ENCODE measurements around the gene GPC5. TPM values are rescaled to one million over a fixed set of nuclear protein-coding genes. Genes with fewer than 3 reads are reported as not detected.

GPC5 gene
- total RNA-seq, 2 experiments from 2014 or later: not detected

DNA sequence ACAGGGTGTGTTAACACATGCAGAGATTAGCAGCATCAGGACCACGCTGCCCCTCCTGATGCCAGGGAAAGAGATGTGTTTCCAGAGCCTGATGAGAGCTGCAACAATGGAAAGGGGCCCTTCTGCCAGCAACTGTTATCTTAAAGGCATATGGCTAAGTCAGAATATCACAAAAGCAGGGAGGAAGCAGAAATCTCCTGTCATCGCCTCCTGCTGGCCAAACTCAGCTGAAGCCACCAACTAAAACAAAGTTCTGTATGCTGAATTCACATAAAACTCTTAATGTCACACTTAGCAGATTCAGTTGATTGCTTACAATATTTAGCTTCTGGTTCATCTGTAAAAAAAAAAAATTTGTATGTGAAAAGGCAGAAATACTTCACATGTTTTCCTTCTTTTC lies 178.2 kb downstream of the GPC5 start:
- H3K27ac Mint-ChIP-seq: no peak overlapping the region
- CTCF ChIA-PET: no interaction called here
- DNase-seq (no peak), ATAC-seq (no peak)
- no peak overlapping the region for H3K4me3 Mint-ChIP-seq
- H3K27me3 Mint-ChIP-seq: no peaks in the 10 kb centered on the region
- no peaks in the 10 kb centered on the region for H3K4me1 Mint-ChIP-seq
- peaks cover 3% of the 10 kb centered on the region for H3K9me3 Mint-ChIP-seq (ENCODE audit: low read depth)
- no peaks in the 10 kb centered on the region for H3K36me3 Mint-ChIP-seq

- Mint-ChIP-seq H3K36me3 (no peaks in the 10 kb centered on the region), H3K27ac (no peak overlapping the region), H3K4me3 (no peak overlapping the region), H3K27me3 (no peaks in the 10 kb centered on the region), H3K4me1 (no peaks in the 10 kb centered on the region), H3K9me3 (ENCODE audit: low read depth) (peaks cover 3% of the 10 kb centered on the region)
- ATAC-seq (no peak), DNase-seq (no peak)
- CTCF ChIA-PET: no interaction called here
Observed at GRCh38 chr13:91579320-91579719, 180.9 kb downstream of the GPC5 start.

DNA sequence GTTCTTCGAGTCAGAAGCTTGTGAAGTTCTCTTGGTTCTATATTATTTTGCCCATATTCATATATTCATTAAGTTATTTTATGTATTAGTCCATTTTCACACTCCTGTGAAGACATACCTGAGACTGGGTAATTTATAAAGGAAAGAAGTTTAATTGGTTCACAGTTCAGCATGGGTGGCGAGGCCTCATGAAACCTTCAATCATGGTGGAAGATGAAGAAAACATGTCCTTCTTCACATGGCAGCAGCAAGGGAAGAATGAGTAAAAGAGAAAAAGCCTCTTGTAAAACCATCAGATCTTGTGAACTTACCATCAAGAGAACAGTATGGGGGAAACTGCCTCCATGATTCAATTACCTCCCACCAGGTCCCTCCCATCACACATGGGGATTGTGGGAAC lies 182.3 kb downstream of the GPC5 start:
- DNase-seq (no peak), ATAC-seq (no peak)
- Mint-ChIP-seq H3K27me3 (no peaks in the 10 kb centered on the region), H3K9me3 (ENCODE audit: low read depth) (peaks cover 3% of the 10 kb centered on the region), H3K4me3 (no peak overlapping the region), H3K27ac (no peak overlapping the region), H3K4me1 (no peaks in the 10 kb centered on the region), H3K36me3 (no peaks in the 10 kb centered on the region)
- CTCF ChIA-PET: no interaction called here

GRCh38 chr13:91586609-91587008 lies 188.2 kb downstream of the GPC5 start:
- ATAC-seq: no peak

DNA sequence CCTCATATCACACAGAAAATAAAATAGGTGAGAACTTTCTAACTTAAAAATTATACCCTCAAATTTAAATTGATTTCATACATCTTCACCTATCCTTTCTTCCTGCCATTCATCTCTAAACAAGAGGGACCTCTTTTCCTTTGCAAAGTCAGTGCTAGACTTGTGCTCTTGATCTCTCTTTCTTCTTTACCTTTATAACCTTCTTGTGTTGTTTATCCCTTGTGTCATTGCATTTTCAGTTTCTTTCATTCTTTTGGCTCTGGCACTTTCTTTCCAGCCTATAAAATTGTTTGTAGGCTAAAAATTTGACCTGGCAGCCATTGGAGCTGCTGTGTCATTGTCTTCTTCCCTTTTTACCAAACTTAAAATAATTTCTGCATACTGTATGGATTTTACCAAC lies 190.1 kb downstream of the GPC5 start:
- Mint-ChIP-seq H3K4me3 (no peak overlapping the region), H3K27ac (no peak overlapping the region), H3K4me1 (no peaks in the 10 kb centered on the region), H3K9me3 (ENCODE audit: low read depth) (no peaks in the 10 kb centered on the region), H3K27me3 (no peaks in the 10 kb centered on the region), H3K36me3 (no peaks in the 10 kb centered on the region)
- DNase-seq (no peak), ATAC-seq (no peak)
- CTCF ChIA-PET: no interaction called here

More at GRCh38 chr13:91586609-91587008, 188.2 kb downstream of the GPC5 start:
- CTCF ChIA-PET: no interaction called here
- Mint-ChIP-seq H3K27ac (no peak overlapping the region), H3K27me3 (no peaks in the 10 kb centered on the region), H3K9me3 (ENCODE audit: low read depth) (no peaks in the 10 kb centered on the region), H3K4me1 (no peaks in the 10 kb centered on the region), H3K4me3 (no peak overlapping the region), H3K36me3 (no peaks in the 10 kb centered on the region)
- no peak for DNase-seq

DNA sequence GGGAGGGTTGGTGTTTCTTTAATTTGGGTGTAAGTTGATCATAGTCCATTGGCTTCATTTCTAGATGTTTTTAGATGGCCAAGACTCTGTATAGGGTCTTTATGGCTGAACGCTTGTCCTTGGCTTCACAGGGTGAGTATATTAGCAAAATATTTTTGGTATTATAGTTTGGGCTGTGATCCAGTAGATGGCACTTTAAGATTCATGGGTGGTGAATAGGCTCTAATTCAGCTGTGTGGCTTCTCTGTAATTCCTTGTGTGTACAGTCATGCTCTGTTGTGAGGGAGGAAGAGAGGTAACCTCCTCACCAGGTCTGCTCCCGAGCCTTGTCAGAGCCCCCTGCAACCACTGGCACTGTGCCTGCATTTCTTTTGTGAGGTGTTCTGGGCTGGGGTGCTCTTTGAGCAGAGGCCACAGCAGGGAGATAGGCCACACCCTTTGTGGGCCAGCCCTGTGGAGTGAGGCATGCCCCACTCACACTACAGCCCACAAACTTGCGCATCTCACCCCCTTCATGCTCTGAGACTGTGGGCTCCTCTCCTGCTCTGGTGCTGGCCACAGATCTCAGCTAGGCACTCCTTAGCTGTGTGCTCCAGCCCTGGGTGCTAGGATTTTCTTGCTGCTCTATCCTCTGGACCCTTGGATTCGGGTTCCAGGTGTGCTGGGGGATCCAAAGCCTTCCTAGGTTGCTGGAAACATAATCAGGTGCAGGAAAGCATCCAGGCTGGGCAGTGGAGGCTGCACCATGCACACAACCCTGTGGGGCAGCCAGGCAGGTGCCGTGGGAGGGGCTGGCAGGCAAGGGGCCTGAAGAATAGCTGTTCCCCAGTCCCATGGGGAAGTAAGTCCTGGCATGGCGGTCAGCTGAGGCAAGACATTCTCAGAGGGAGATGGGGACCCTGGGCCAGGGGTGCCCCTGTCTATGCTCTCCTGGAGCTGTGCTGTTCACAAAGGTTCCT lies 193.9 kb downstream of the GPC5 start:
- Mint-ChIP-seq H3K27ac (no peak overlapping the region), H3K9me3 (ENCODE audit: low read depth) (no peaks in the 10 kb centered on the region), H3K4me1 (no peaks in the 10 kb centered on the region), H3K27me3 (no peaks in the 10 kb centered on the region), H3K4me3 (no peak overlapping the region), H3K36me3 (no peaks in the 10 kb centered on the region)
- DNase-seq (no peak), ATAC-seq (no peak)
- CTCF ChIA-PET: no interaction called here

GRCh38 chr13:91593456-91593855 lies 195.0 kb downstream of the GPC5 start:
- CTCF ChIA-PET: no interaction called here
- DNase-seq: no peak
- H3K27ac Mint-ChIP-seq: no peak overlapping the region
- H3K4me1 Mint-ChIP-seq: no peaks in the 10 kb centered on the region
- no peaks in the 10 kb centered on the region for H3K27me3 Mint-ChIP-seq
- no peaks in the 10 kb centered on the region for H3K36me3 Mint-ChIP-seq
- H3K4me3 Mint-ChIP-seq: no peak overlapping the region
- H3K9me3 Mint-ChIP-seq (ENCODE audit: low read depth): no peaks in the 10 kb centered on the region
- ATAC-seq: no peak

DNA sequence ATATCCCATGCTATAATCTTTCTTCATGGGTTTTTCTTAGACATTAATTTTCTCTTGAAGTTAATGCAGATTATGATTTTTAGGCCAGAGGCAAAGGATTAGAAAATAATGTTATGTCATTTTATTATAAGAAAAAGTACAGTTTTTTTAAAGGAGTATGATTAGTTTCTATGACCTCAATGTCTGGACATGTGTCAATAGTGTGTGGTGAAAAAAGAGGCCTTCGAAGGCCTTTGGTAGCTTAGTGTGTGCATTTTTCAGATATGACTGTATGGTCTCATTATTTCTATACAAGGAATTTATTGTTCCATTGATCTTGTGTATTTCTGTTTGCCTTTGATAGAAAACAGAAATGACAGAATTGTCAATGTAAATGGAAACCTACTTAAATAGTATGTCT lies 195.6 kb downstream of the GPC5 start:
- DNase-seq (no peak), ATAC-seq (no peak)
- Mint-ChIP-seq H3K4me3 (no peak overlapping the region), H3K27ac (no peak overlapping the region), H3K9me3 (ENCODE audit: low read depth) (no peaks in the 10 kb centered on the region), H3K36me3 (no peaks in the 10 kb centered on the region), H3K27me3 (no peaks in the 10 kb centered on the region), H3K4me1 (no peaks in the 10 kb centered on the region)
- CTCF ChIA-PET: no interaction called here

DNA sequence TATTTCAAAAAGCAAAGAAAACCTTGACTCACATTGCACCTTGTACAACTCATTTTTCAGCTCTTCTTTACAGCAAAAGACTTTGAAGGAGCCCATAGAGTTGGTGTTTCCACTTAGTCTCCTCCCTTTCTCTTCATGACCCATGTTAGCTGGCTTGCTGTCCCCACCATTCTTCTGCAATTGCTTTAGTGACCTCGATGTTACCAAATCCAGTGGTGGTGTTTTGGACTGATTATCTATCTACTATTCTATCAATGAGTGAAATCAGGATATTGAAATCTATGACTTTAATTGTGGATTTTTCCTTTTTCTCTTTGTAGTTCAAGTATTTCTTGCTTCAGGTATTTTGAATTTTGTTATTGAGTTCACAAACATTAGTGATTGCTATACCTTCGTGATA lies 197.3 kb downstream of the GPC5 start:
- DNase-seq (no peak), ATAC-seq (no peak)
- H3K4me1 Mint-ChIP-seq: no peaks in the 10 kb centered on the region
- CTCF ChIA-PET: no interaction called here
- no peaks in the 10 kb centered on the region for H3K27me3 Mint-ChIP-seq
- H3K4me3 Mint-ChIP-seq: no peak overlapping the region
- no peaks in the 10 kb centered on the region for H3K36me3 Mint-ChIP-seq
- H3K27ac Mint-ChIP-seq: no peak overlapping the region
- no peaks in the 10 kb centered on the region for H3K9me3 Mint-ChIP-seq (ENCODE audit: low read depth)

- DNase-seq: no peak
- Mint-ChIP-seq H3K27me3 (no peaks in the 10 kb centered on the region), H3K4me3 (no peak overlapping the region), H3K4me1 (no peaks in the 10 kb centered on the region), H3K9me3 (ENCODE audit: low read depth) (no peaks in the 10 kb centered on the region), H3K36me3 (no peaks in the 10 kb centered on the region), H3K27ac (no peak overlapping the region)
- CTCF ChIA-PET: no interaction called here
- ATAC-seq: no peak
Observed at GRCh38 chr13:91596842-91597241, 198.4 kb downstream of the GPC5 start.

DNA sequence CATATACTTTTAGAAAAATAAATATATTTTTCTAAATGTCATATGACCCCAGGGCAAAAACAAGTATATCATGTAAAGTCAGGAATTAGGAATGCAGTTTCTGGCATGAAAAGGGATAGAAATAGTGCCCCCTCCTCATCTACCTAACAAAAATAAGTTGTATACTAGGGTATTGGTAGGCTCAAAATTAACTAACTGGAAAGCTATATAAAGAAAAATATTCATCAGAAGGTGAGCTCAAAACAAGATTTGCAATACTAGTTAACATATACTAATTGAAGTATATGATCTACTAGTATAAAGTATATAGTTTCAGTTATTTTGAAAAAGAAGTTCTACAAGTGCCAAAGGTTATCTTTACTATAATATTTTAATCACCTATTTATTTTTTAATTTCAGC lies 200.2 kb downstream of the GPC5 start:
- H3K27me3 Mint-ChIP-seq: no peaks in the 10 kb centered on the region
- no peaks in the 10 kb centered on the region for H3K4me1 Mint-ChIP-seq
- ATAC-seq: no peak
- H3K4me3 Mint-ChIP-seq: no peak overlapping the region
- CTCF ChIA-PET: no interaction called here
- no peaks in the 10 kb centered on the region for H3K36me3 Mint-ChIP-seq
- H3K27ac Mint-ChIP-seq: no peak overlapping the region
- DNase-seq: no peak
- H3K9me3 Mint-ChIP-seq (ENCODE audit: low read depth): no peaks in the 10 kb centered on the region

- H3K36me3 Mint-ChIP-seq: no peaks in the 10 kb centered on the region
- H3K27me3 Mint-ChIP-seq: no peaks in the 10 kb centered on the region
- no peak overlapping the region for H3K27ac Mint-ChIP-seq
- ATAC-seq: no peak
- no peaks in the 10 kb centered on the region for H3K9me3 Mint-ChIP-seq (ENCODE audit: low read depth)
- no peak overlapping the region for H3K4me3 Mint-ChIP-seq
- no peaks in the 10 kb centered on the region for H3K4me1 Mint-ChIP-seq
- no peak for DNase-seq
- CTCF ChIA-PET: no interaction called here
Observed at GRCh38 chr13:91601273-91601672, 202.9 kb downstream of the GPC5 start.

DNA sequence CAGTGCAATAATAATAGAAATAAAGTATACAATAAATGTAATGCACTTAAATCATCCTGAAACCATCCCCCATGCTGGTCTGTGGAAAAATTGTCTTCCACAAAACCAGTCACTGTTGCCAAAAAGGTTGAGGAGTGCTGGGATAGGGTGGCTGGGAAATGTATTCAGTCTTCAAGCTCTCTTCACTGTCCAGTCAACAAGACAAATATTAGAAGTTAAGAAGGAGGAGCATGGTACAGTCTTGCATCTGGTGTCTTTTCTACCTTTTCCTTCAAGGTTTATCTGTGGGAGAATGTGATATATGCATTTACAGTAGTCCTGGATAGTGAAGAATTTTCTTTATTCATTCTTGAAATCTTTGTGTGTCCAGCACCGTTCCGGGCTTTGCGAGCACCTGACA lies 203.4 kb downstream of the GPC5 start:
- H3K9me3 Mint-ChIP-seq (ENCODE audit: low read depth): no peaks in the 10 kb centered on the region
- CTCF ChIA-PET: no interaction called here
- no peak for DNase-seq
- H3K36me3 Mint-ChIP-seq: no peaks in the 10 kb centered on the region
- no peak overlapping the region for H3K27ac Mint-ChIP-seq
- ATAC-seq: no peak
- no peak overlapping the region for H3K4me3 Mint-ChIP-seq
- H3K27me3 Mint-ChIP-seq: no peaks in the 10 kb centered on the region
- no peaks in the 10 kb centered on the region for H3K4me1 Mint-ChIP-seq

DNA sequence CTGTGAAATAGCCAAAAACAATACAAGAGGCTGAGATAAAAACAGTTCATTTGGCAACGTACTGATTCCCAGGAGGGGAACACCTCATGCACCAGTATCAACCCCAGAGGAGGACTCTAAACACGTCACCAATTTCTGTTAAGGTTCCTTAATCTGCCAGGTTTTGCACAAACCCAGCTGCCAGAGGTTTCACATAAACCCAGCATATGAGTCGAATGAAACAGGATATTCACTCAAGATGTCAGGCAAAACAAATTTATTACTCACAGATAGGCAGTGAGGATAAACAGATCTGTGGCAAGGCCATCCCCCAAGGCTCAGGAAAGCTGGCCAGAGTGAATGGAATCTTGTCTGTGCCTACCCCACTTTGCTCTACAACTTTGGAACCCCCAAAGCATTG lies 210.9 kb downstream of the GPC5 start:
- no peaks in the 10 kb centered on the region for H3K27me3 Mint-ChIP-seq

More for the DNA sequence above, 210.9 kb downstream of the GPC5 start:
- Mint-ChIP-seq H3K4me3 (no peak overlapping the region), H3K36me3 (no peaks in the 10 kb centered on the region), H3K27ac (no peak overlapping the region), H3K9me3 (ENCODE audit: low read depth) (peaks cover 5% of the 10 kb centered on the region), H3K4me1 (no peaks in the 10 kb centered on the region)
- DNase-seq (no peak), ATAC-seq (no peak)
- CTCF ChIA-PET: no interaction called here
